Adrenal gland (tissue), 5 donors: ENCODE results near the gene UBE3A.

Experiments used
- CTCF ChIP-seq, 6 experiments: fragments of 450-650 bp in 4 of 6; fragments of 200-600 bp in 2 of 6; sonication (generic) in 1 of 6; IDR thresholded peaks; 1 replicate in 5 of 6; 2 replicates in 1 of 6; pipeline versions ENCODE4 v1.5.1 to v1.8.0; 2016 to 2021; ENCODE audit warnings: antibody characterized with exemption in 6 of 6, mild to moderate bottlenecking in 2 of 6, moderate library complexity in 1 of 6
- POLR2A ChIP-seq, 2 donors: fragments of 450-650 bp; IDR thresholded peaks; one replicate each; pipeline ENCODE4 v1.6.1; 2017; ENCODE audit warnings: antibody characterized with exemption in 2 of 2, mild to moderate bottlenecking in 2 of 2, moderate library complexity in 1 of 2
- donor health status: DM: no; HTN: no; CAD: no.

- no peak for TF ChIP-seq CTCF (IDR thresholded peaks at IDR 0.05)
- TF ChIP-seq POLR2A (IDR thresholded peaks at IDR 0.05) = no peak
Observed at GRCh38 chr15:25406846-25407245, 32.0 kb downstream of the UBE3A start.
